A673 (cell line): ENCODE measurements around the gene HILPDA. TPM values are rescaled to one million over a fixed set of nuclear protein-coding genes. Genes with fewer than 3 reads are reported as not detected.

Experiments used
- BruUV-seq: library from RNA; stranded (reverse); fragments of 400-500 nt; replicated peaks from 2 replicates; lab custom pipeline; 2021; lab: Mats Ljungman, UMichigan
- CTCF ChIA-PET: fragments of 300-600 bp; sonication (Branson Sonifier 250); formaldehyde crosslinking; loops from one replicate; lab custom pipeline; 2022; ENCODE audit warnings: antibody characterized with exemption; lab: Charles Lee
- POLR2A ChIA-PET: fragments of 300-600 bp; sonication (Branson Sonifier 250); formaldehyde crosslinking; loops from one replicate; lab custom pipeline; 2022; ENCODE audit warnings: antibody characterized with exemption; ENCODE audit not compliant: low non-redundant PET; lab: Charles Lee
- DNase-seq: peaks from one replicate; pipeline ENCODE4 v3.0.0-alpha.2; 2015; ENCODE audit warnings: low spot score
- H3K27ac ChIP-seq: fragments of 200-600 bp; sonication (generic); 2 replicates; pipeline ENCODE4 v1.5.1; 2016; ENCODE audit warnings: mixed run types, low read depth, mild to moderate bottlenecking, mixed read lengths, antibody characterized with exemption, low read length; ENCODE audit not compliant: poor library complexity, severe bottlenecking
- H3K27me3 ChIP-seq: fragments of 200-600 bp; sonication (generic); replicated peaks from 2 replicates; pipeline ENCODE4 v1.6.1; 2017; ENCODE audit warnings: mixed run types, low read depth, mild to moderate bottlenecking, mixed read lengths, antibody characterized with exemption, low read length; ENCODE audit not compliant: insufficient read depth, poor library complexity
- H3K36me3 ChIP-seq: fragments of 200-600 bp; sonication (generic); 2 replicates; pipeline ENCODE4 v1.6.1; 2016; ENCODE audit warnings: mixed run types, mild to moderate bottlenecking, mixed read lengths, antibody characterized with exemption, low read length; ENCODE audit not compliant: insufficient read depth, poor library complexity, severe bottlenecking
- H3K4me1 ChIP-seq: fragments of 200-600 bp; sonication (generic); 2 replicates; pipeline ENCODE4 v1.6.1; 2017; ENCODE audit warnings: mixed run types, mild to moderate bottlenecking, mixed read lengths, antibody characterized with exemption, low read length; ENCODE audit not compliant: insufficient read depth, poor library complexity, severe bottlenecking
- H3K4me3 ChIP-seq: fragments of 200-600 bp; sonication (generic); 2 replicates; pipeline ENCODE4 v1.5.1; 2016; ENCODE audit warnings: low read depth, mixed run types, mild to moderate bottlenecking, mixed read lengths, low read length; ENCODE audit not compliant: poor library complexity, severe bottlenecking
- H3K9me3 ChIP-seq: fragments of 200-600 bp; sonication (generic); 2 replicates; pipeline ENCODE4 v1.6.1; 2016; ENCODE audit warnings: mixed run types, low read depth, mild to moderate bottlenecking, mixed read lengths, antibody characterized with exemption, low read length; ENCODE audit not compliant: poor library complexity, severe bottlenecking
- CTCF ChIP-seq: fragments of 300-800, 200-600 bp; sonication (generic); conservative IDR thresholded peaks from 2 replicates; pipeline ENCODE4 v1.5.1; 2017; ENCODE audit warnings: low read depth, mild to moderate bottlenecking, antibody characterized with exemption, low read length, moderate library complexity, mixed read lengths
- EZH2 ChIP-seq: fragments of 200-600 bp; sonication (generic); IDR thresholded peaks from 2 replicates; pipeline ENCODE4 v1.6.1; 2017; ENCODE audit warnings: borderline replicate concordance, low read depth, mild to moderate bottlenecking, mixed read lengths, antibody characterized with exemption, low read length; ENCODE audit not compliant: poor library complexity, severe bottlenecking
- intact Hi-C: fragments of 100-400 bp; cut with micrococcal nuclease; formaldehyde crosslinking; loops from one replicate; pipeline ENCODE4 v1.10.0; 2022; ENCODE audit not compliant: unreplicated experiment
- total RNA-seq: library from RNA; stranded (reverse); gene quantifications from 2 replicates; pipeline ENCODE4 v1.2.3, GENCODE V29; 2021

HILPDA gene
- total RNA-seq, 1 experiment from 2014 or later, result 36.1 TPM

DNA sequence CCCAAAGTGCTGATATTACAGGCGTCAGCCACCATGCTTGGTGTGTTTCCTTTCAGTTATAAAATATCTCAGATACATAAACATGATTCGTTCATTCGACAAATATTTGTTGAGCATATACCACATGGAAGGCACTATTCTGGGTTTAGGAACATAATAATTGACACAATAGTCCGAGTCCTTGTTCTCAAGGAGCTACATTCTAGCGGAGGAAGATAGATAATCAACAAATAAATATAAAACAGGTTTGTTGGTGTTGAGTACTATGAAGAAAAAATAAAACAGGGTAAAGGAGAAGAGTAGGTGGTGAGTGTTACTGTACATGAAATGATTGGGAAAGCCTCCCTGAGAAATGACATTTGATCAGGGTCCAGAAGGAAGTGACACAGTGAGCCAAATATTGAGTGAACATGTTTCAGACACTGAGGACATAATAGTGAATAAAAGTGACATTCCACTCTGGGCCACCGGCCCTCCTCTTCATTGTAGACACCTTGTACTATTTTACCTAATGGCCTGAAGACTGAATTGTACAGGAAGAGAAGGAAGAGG is 6.9 kb upstream of the HILPDA start:
- Histone ChIP-seq H3K4me3 (no peak overlapping the region), H3K27ac (no peak overlapping the region), H3K36me3 (no peaks in the 10 kb centered on the region), H3K9me3 (no peaks in the 10 kb centered on the region), H3K4me1 (no peaks in the 10 kb centered on the region), H3K27me3 (no peaks in the 10 kb centered on the region)
- ChIA-PET CTCF (no interaction called here), POLR2A (no interaction called here)
- TF ChIP-seq CTCF (no peak), EZH2 (no peak)
- DNase-seq, result no peak
- intact Hi-C loops, result no loop called here
- BruUV-seq, result no TSS peak

GRCh38 chr7:128450409-128450808 is 5.3 kb upstream of the HILPDA start:
- no TSS peak for BruUV-seq
- no peaks in the 10 kb centered on the region for H3K36me3 ChIP-seq
- no peak overlapping the region for H3K4me3 ChIP-seq
- TF ChIP-seq CTCF (no peak), EZH2 (no peak)
- peaks cover 5% of the 10 kb centered on the region for H3K4me1 ChIP-seq
- no peaks in the 10 kb centered on the region for H3K27me3 ChIP-seq
- ChIA-PET POLR2A (no interaction called here), CTCF (no interaction called here)
- no peaks in the 10 kb centered on the region for H3K9me3 ChIP-seq
- no peak overlapping the region for H3K27ac ChIP-seq
- intact Hi-C loops, result no loop called here
- DNase-seq, result no peak

DNA sequence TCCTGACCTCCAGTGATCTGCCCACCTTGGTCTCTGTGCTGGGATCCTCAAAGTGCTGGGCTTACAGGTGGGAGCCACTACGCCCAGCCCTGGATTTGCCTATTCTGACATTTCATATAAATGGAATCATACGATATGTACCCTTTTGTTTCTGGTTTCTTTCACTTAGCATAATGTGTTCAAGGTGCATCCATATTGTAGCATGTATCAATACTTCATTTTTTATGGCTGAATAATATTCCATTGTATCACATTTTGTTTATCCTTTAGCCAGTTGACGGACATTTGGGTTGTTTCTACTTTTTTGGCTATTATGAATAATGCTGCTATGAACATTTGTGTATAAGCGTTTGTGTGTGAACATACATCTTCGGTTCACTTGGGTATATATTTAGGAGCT is 4.8 kb upstream of the HILPDA start:
- Histone ChIP-seq H3K36me3 (no peaks in the 10 kb centered on the region), H3K27me3 (no peaks in the 10 kb centered on the region), H3K27ac (no peak overlapping the region), H3K4me1 (peaks cover 5% of the 10 kb centered on the region), H3K9me3 (no peaks in the 10 kb centered on the region), H3K4me3 (no peak overlapping the region)
- CTCF ChIA-PET, result no interaction called here
- no peak for TF ChIP-seq CTCF
- no peak for TF ChIP-seq EZH2
- POLR2A ChIA-PET, result no interaction called here
- BruUV-seq, result no TSS peak
- DNase-seq, result no peak
- intact Hi-C loops, result no loop called here
